HG03045 (cell line): ENCODE results near the gene UBE2L3.
"Not testable (repeated sequence)": the region's sequence is repeated elsewhere in the genome, so short reads cannot be mapped to it uniquely, and the experiment has no call there.

Experiments used
- ATAC-seq: cut with Tn5 transposase; IDR thresholded peaks from one replicate; pipeline ENCODE4 v1.9.1; 2021; ENCODE audit warnings: mild to moderate bottlenecking, moderate library complexity; ENCODE audit not compliant: unreplicated experiment

The UBE2L3 gene

GRCh38 chr22:21642584-21643448 is 75.3 kb downstream of the UBE2L3 start:
- no peak for ATAC-seq

DNA sequence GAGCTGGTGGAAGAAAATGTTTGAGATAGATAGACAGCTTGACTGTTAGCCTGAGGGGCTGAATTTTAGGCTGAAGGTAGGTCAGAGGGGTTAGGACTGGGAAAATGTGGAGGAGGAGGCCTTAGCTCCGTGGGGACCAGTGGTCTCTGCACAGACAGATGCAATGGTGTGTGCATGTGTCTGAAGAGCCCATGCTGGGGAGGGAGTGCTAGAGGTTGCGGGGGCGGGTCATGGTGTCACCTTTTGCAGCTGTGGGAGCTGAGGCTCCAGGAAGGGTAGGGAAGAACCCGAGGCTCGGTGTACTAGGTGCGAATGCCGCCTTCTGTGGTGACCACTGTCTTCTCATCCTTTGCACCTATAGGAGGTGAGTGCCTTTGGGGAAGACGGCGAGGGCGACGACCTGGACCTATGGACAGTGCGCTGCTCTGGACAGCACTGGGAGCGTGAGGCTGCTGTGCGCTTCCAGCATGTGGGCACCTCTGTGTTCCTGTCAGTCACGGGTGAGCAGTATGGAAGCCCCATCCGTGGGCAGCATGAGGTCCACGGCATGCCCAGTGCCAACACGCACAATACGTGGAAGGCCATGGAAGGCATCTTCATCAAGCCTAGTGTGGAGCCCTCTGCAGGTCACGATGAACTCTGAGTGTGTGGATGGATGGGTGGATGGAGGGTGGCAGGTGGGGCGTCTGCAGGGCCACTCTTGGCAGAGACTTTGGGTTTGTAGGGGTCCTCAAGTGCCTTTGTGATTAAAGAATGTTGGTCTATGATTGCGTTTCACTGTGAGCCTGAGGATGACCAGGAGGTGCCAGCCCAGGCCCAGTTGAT is 76.2 kb downstream of the UBE2L3 start:
- no peak for ATAC-seq

DNA sequence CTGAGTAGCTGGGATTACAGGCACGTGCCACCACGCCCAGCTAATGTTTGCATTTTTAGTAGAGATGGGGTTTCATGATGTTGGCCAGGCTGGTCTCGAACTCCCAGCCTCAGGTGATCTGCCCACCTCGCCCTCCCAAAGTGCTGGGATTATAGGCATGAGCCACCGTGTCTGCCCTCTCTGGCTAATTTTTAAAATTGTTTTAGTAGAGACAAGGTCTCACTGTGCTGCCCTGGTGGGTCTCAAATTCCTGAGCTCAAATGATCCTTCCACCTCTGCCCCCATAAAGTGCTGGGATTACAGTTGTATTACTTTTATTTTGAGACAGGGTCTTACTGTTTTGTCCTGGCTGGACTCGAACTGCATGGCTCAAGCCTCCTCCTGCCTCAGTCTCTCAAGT is 78.0 kb downstream of the UBE2L3 start:
- not testable (repeated sequence) for ATAC-seq

DNA sequence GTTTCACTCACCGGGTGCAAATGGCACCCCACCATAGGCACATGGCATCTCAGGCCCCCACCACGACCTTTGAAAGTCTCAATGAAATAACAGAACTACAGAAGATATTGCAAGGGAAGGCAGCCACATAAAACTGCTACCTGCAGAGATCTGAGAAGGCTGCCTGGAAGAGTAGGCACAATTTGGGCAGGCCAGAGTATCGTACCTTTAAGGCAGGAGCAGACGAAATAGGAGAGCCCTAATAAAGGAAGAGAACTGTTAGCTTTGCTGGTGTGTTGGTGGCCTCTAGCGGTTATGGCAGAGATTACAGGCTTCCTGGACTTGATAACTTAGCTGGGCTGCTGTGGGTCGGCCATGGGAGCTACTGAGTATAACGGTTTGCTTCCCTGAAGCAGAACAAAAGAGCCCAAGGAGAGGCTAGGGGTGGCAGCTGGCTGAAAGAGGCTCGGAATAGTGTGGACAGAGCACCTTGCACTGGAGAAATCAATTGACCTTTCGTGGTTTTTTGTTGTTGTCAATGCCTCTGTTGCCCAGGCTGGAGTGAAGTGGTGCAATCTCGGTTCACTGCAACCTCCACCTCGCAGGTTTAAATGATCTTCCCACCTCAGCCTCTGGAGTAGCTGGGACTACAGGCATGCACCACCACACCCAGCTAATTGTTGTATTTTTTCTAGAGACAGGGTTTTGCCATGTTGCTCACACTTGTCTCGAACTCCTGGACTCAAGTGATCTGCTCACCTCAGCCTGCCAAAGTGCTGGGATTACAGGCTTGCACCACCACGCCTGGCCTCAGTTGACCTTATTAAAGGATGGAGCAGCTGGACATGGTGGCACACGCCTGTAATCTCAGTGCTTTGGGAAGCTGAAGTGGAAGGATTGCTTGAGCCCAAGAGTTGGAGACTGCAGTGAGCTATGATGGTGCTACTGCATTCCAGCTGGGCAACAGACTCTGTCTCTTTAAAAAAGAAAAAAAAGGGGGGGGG is 79.4 kb downstream of the UBE2L3 start:
- no peak for ATAC-seq

DNA sequence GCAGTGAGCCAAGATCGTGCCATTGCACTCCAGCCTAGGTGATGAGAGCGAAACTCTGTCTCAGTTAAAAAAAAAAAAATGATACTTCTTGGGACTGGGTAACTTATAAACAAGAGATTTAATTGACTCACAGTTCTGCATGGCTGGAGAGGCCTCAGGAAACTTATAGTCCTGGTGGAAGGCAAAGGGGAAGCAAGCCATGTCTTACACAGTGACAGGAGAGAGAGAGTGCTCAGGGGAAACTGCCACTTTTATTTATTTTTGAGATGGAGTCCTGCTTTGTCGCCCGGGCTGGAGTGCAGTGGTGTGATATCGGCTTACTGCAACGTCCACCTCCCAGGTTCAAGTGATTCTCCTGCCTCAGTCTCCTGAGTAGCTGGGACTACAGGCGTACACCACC is 82.8 kb downstream of the UBE2L3 start:
- no peak for ATAC-seq

DNA sequence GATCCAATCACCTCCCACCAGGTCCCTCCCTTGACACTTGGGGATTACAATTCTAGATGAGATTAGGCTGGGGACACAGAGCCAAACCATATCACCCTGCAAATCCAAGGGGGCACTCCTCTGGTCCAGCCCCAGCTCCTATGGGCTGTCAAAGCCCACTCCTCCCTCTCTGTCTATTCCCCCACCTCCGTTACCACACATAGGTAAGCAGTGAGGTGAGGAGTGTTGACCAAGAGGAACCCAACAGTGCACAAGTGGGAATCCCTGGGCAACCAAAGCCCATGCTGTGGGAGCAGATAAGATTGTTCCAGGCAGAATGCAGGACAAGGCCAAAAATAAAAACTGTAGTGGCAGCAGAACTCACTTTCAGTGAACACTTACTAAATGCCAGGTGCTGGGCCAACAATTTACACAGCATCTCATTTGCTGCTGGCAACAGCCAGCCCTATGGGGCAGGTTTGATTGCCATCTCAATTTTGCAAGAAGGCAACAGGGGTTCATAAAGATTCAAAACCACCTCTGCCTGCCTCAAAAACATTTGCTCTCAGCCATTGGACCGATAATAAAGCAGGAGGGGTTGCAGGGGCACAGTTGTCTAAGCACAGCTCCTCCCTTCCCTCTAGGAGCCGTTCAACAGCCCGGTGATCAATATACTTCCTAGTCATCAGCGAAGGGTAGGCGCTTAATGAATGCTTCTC is 83.5 kb downstream of the UBE2L3 start:
- no peak for ATAC-seq

DNA sequence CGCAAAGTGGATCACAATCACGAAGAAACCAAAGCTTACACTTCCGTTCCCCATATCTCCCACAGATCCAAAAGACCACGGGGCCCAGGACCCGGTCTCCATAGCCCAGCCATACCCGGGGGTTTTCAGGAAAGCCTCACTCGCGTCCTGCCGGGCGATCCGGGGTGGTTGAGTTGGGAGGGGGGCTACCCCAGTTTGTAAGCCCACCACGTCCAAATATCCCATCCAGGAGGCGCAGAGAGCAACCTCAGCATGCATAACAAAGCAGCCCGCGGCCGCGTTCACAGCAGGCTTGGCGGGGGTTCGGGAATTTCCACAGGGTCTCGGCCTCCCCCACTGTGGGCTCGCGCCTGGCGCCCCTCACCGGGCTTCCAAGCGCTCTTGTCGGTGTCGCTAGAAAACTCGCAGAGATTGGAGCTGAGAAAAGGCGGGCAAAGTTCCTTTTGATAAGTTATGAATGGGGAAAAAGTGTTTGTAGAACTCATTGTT is 84.1 kb downstream of the UBE2L3 start:
- peak; percentile 13 for ATAC-seq

DNA sequence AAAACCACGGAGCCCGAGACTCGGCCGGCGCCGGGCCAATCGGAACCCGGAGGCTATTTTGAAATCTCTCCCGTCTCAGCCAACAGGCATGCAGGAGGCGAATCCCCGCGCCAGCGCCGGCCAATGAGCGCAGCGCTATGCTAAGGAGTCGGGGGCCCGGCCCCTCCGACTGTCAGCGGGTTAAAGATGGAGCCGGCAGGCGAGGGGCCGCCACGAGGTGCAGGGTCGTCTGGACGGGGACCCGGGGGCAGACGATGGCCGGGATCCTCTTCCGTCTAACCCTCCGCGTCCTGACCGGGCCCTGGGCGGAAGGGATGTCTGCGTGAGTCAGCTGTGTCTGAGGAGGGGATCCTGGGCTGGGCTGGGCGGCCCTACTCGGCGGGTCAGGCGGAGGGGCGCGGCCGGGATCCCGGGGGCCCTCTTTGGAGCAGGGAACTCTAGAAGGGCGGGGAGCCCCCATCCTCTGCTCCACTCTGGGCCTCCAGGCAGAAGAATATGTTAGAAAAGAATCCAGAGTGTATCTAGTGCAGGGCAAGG is 84.6 kb downstream of the UBE2L3 start:
- ATAC-seq: peak; percentile 80

GRCh38 chr22:21652547-21653545 is 85.3 kb downstream of the UBE2L3 start:
- no peak for ATAC-seq

DNA sequence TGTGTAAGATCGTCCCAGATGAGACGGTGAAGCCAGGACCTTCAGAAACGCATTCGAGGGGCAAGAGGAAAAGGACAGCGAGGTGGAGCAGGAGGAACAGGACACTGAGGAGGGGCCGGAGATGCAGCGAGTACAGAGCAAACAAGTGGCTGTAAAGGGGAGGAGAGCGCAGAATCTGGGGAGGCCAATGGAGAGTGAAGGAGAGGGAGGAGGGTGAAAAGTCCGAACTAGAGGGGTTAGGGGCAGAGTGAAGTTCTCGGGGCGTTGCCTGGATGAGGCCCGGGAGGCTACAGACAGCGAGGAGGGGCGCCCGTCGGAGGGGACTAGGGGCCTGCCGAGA is 89.5 kb downstream of the UBE2L3 start:
- no peak for ATAC-seq

- peak; percentile 73 for ATAC-seq
Measured at GRCh38 chr22:21657360-21658032, 90.0 kb downstream of the UBE2L3 start.

GRCh38 chr22:21659864-21660525 is 92.5 kb downstream of the UBE2L3 start:
- no peak for ATAC-seq

GRCh38 chr22:21660904-21661303 is 93.4 kb downstream of the UBE2L3 start:
- ATAC-seq: no peak

- no peak for ATAC-seq
Measured at GRCh38 chr22:21661991-21662390, 94.5 kb downstream of the UBE2L3 start.

DNA sequence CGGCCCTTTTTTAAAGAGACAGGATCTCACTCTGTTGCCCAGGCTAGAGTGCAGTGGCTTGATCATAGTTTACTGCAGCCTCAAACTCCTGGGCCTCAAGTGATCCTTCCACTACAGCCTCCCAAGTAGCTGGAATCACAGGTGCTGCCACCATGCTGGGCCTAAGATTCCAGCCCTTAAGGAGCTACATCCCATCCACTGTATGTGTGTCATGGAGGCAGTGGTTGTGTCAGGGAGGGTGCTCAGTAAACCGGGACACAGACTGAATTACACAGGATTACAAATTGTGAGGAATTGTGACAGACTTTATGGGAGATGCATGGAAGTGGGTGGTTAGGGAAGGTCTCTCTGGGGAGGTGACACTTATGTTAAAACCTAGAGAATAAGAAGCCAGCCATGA is 96.2 kb downstream of the UBE2L3 start:
- no peak for ATAC-seq

DNA sequence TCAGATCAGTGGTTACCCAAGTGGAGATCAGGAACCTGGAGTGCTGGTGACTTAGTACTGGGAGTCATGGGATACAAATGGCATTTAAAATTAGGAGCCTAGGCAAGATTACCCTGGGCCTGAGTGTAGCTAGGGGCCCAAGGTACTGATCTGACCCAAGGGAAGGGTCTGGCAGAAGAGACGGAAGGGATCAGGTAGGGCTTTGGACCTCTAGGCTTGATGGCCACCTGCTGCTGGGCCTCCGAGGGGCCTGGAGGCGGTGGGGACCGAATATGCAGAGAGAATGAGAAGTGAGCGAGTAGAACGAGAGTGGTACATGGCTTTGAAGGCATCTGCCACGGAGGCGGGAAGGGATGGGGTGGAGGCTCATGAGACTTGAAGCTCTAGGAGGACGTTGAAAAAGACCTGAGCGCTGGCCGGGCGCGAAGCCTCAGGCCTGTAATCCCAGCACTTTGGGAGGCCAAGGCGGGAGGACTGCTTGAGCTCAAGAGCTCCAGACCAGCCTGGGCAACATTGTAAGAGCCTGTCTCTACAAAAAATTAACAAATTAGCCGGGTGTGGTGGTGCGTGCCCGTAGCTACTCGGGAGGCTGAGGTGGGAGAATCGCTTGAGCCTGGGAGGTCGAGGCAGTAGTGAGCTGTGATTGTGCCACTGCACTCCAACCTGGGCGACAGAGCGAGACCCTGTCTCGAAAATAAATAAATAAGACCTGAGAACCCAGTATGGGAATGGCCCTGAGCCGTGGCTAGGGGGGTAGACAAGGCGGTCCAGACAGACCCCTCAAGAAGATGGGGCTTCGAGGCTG is 97.7 kb downstream of the UBE2L3 start:
- ATAC-seq: no peak

GRCh38 chr22:21666786-21667185 is 99.3 kb downstream of the UBE2L3 start:
- no peak for ATAC-seq
